Gastrocnemius medialis (tissue), 4 donors: ENCODE results near the gene PPP1R17. TPM values are rescaled to one million over a fixed set of nuclear protein-coding genes. Genes with fewer than 3 reads are reported as not detected.

ENCODE experiments used
- ATAC-seq, 2 donors: fragments of 150-250 bp; one replicate each; pipeline ENCODE4 v1.9.1; 2016
- DNase-seq, 2 donors: peaks; one replicate each; pipeline ENCODE4 v3.0.0-alpha.2; 2019
- H3K27ac ChIP-seq, 4 donors: fragments of 200-600 bp; sonication (generic); 1 replicate in 1 of 4; 2 replicates in 3 of 4; pipeline ENCODE4 v1.5.1; 2016 to 2018; ENCODE audit warnings: mild to moderate bottlenecking in 2 of 4, moderate library complexity in 1 of 4
- H3K27me3 ChIP-seq, 3 donors: fragments of 200-600 bp; sonication (generic) in 2 of 3; 1 replicate in 1 of 3; 2 replicates in 2 of 3; pipeline versions ENCODE4 v1.5.1 to v1.6.0; 2016 to 2019; ENCODE audit warnings: mild to moderate bottlenecking in 1 of 3, moderate library complexity in 1 of 3
- H3K36me3 ChIP-seq, 2 donors: fragments of 200-600 bp; sonication (generic) in 1 of 2; one replicate each; pipeline ENCODE4 v1.5.1; 2017 to 2018
- H3K4me1 ChIP-seq, 2 donors: fragments of 200-600 bp; sonication (generic) in 1 of 2; one replicate each; pipeline ENCODE4 v1.5.1; 2016 to 2017; ENCODE audit warnings: mild to moderate bottlenecking in 2 of 2
- H3K4me3 ChIP-seq, 4 donors: fragments of 200-600 bp; sonication (generic) in 3 of 4; 1 replicate in 1 of 4; 2 replicates in 3 of 4; pipeline ENCODE4 v1.5.1; 2016 to 2019; ENCODE audit warnings: mild to moderate bottlenecking in 2 of 4
- H3K9me3 ChIP-seq, 3 donors: fragments of 200-600 bp; sonication (generic) in 2 of 3; 1 replicate in 1 of 3; 2 replicates in 2 of 3; pipeline ENCODE4 v1.5.1; 2016 to 2019
- POLR2A ChIP-seq, 2 donors: fragments of 450-650 bp; IDR thresholded peaks; one replicate each; pipeline ENCODE4 v1.6.1; 2017; ENCODE audit warnings: antibody characterized with exemption in 2 of 2, mild to moderate bottlenecking in 2 of 2, moderate library complexity in 2 of 2
- in situ Hi-C, 4 donors: fragments of 200-750 bp; cut with MboI; loops; one replicate each; pipeline versions ENCODE4 v1.15.0 to v1.8.0; 2017; ENCODE audit warnings: low sequenced_read_pairs in 4 of 4
- intact Hi-C: fragments of 100-400 bp; cut with DNase I; formaldehyde crosslinking; loops from one replicate; pipeline ENCODE4 v1.15.1; 2023; ENCODE audit warnings: low total_unique reads
- total RNA-seq, 4 donors: library from RNA; depleted of rRNA; stranded (reverse); fragments of >200 nt; gene quantifications; one replicate each; pipeline versions ENCODE4 v1.1.0 to v1.2.3, GENCODE V29; 2016
- TF ChIP-seq, protein P1 (sequence below), 5 experiments: fragments of 450-650 bp in 3 of 5; fragments of 200-600 bp in 2 of 5; sonication (generic) in 2 of 5; IDR thresholded peaks in 4 of 5; conservative IDR thresholded peaks in 1 of 5; 1 replicate in 4 of 5; 2 replicates in 1 of 5; pipeline ENCODE4 v1.5.1; 2016 to 2019; ENCODE audit warnings: antibody characterized with exemption in 5 of 5, mild to moderate bottlenecking in 3 of 5, moderate library complexity in 3 of 5

PPP1R17 gene
- total RNA-seq, 4 donors from 2014 or later = not detected

DNA sequence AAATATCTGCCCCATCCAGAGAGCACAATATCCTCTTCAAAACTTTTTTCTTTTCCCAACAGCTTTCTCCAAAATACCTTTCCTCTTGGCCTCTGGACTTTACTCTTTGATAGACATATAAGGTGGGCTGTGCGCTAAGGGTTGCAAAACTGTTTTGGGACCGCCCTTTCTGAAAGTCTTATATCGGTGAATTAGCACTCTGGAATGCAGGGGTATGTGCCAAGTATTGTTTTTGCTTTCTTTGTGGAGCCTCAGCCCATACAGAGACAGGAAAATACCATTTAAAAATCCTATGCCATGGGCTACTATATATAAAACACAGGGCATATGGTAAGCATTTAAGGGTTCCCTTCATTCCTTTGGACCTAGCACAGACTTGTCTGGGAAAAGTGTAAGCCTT, 37.7 kb downstream of the PPP1R17 start:
- intact Hi-C loops = no loop called here

DNA sequence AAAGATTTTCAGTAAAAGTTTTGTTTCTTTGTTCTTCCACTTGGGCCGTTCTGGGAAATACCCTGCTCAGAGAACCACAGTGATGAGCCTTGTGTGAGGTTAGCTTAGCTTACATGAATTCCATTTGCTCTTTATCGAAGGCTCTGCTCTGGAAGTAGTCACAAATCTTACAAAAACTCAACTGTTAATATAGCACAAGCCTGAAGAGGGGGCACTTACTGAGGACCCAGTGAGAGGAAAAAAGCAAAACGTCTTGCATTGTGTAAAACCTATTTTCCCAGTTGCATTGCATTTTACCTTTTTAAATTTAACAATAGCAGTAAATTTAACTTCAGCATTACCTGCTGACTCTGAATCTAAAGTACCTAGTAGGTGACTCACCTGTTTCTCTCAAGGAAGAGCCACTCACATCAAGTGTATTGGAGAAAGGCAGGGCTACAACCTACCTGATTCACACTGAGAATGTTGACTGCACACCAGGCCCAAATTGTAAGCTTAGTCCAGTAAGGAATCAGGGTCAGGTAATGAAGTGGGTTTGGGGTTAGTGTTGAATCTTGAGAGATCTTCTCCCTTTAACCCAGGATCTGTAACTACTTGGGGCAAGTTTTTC, 42.3 kb downstream of the PPP1R17 start:
- Histone ChIP-seq H3K4me1 (no peaks in the 10 kb centered on the region), H3K36me3 (no peaks in the 10 kb centered on the region), H3K4me3 (no peak overlapping the region), H3K9me3 (no peaks in the 10 kb centered on the region), H3K27ac (no peak overlapping the region), H3K27me3 (no peaks in the 10 kb centered on the region)
- intact Hi-C loops (no loop called here), in situ Hi-C loops (loop anchor here in 3 of 4 donors (25.0 kb wide), 4 partner anchors 483 to 758 kb away; partner anchors contain the start of genes AVL9 (in 1 of the 3) and LSM5 (in 1 of the 3))
- DNase-seq (no peak), ATAC-seq (no peak)
- TF ChIP-seq, protein P1, sequence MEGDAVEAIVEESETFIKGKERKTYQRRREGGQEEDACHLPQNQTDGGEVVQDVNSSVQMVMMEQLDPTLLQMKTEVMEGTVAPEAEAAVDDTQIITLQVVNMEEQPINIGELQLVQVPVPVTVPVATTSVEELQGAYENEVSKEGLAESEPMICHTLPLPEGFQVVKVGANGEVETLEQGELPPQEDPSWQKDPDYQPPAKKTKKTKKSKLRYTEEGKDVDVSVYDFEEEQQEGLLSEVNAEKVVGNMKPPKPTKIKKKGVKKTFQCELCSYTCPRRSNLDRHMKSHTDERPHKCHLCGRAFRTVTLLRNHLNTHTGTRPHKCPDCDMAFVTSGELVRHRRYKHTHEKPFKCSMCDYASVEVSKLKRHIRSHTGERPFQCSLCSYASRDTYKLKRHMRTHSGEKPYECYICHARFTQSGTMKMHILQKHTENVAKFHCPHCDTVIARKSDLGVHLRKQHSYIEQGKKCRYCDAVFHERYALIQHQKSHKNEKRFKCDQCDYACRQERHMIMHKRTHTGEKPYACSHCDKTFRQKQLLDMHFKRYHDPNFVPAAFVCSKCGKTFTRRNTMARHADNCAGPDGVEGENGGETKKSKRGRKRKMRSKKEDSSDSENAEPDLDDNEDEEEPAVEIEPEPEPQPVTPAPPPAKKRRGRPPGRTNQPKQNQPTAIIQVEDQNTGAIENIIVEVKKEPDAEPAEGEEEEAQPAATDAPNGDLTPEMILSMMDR (IDR thresholded peaks at IDR 0.05 in 4 of 5, conservative IDR thresholded peaks at IDR 0.05 in 1 of 5) = no peak
- no peak for TF ChIP-seq POLR2A (IDR thresholded peaks at IDR 0.05)

More for the DNA sequence above, 37.7 kb downstream of the PPP1R17 start:
- Histone ChIP-seq H3K9me3 (no peaks in the 10 kb centered on the region), H3K27me3 (no peaks in the 10 kb centered on the region), H3K4me3 (no peak overlapping the region), H3K27ac (no peak overlapping the region), H3K36me3 (no peaks in the 10 kb centered on the region), H3K4me1 (no peaks in the 10 kb centered on the region)
- in situ Hi-C loops = loop anchor here in 3 of 4 donors (25.0 kb wide), 4 partner anchors 488 to 763 kb away; partner anchors contain the start of genes AVL9 (in 1 of the 3) and LSM5 (in 1 of the 3)
- ATAC-seq = no peak
- no peak for TF ChIP-seq POLR2A (IDR thresholded peaks at IDR 0.05)
- TF ChIP-seq, protein P1 (IDR thresholded peaks at IDR 0.05 in 4 of 5, conservative IDR thresholded peaks at IDR 0.05 in 1 of 5) = no peak
- DNase-seq = no peak

DNA sequence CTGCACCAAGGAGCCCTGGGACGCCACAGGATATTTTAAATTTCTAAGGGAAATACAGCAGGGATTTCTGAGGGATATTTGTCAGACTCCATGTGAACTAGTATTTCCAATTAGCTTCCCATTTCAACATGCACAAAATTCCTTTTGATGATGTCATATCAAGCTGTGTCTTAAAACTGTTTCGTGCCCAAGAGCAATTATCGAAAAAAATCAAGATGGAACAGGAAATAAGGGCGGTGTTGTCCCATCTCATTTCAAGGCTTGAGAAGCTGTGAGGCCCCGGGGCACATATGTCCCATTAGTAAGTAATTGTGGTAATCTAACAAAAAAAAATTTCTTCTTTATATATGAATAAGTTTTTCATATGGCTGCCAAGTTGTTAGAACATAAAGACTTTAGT, 47.4 kb downstream of the PPP1R17 start:
- no peak overlapping the region for H3K27ac ChIP-seq
- H3K36me3 ChIP-seq = no peaks in the 10 kb centered on the region
- intact Hi-C loops = loop anchor here (5.0 kb wide), 1 partner anchor 292 kb away; no protein-coding TSS in a partner anchor
- H3K4me1 ChIP-seq = no peaks in the 10 kb centered on the region
- no peak overlapping the region for H3K4me3 ChIP-seq
- ATAC-seq (no peak), DNase-seq (no peak)
- no peak for TF ChIP-seq POLR2A (IDR thresholded peaks at IDR 0.05)
- TF ChIP-seq, protein P1 (IDR thresholded peaks at IDR 0.05 in 4 of 5, conservative IDR thresholded peaks at IDR 0.05 in 1 of 5) = no peak
- H3K9me3 ChIP-seq = no peaks in the 10 kb centered on the region
- no peaks in the 10 kb centered on the region for H3K27me3 ChIP-seq
- in situ Hi-C loops = loop anchor here in 3 of 4 donors (25.0 kb wide), 4 partner anchors 478 to 753 kb away; partner anchors contain the start of genes AVL9 (in 1 of the 3) and LSM5 (in 1 of the 3)

DNA sequence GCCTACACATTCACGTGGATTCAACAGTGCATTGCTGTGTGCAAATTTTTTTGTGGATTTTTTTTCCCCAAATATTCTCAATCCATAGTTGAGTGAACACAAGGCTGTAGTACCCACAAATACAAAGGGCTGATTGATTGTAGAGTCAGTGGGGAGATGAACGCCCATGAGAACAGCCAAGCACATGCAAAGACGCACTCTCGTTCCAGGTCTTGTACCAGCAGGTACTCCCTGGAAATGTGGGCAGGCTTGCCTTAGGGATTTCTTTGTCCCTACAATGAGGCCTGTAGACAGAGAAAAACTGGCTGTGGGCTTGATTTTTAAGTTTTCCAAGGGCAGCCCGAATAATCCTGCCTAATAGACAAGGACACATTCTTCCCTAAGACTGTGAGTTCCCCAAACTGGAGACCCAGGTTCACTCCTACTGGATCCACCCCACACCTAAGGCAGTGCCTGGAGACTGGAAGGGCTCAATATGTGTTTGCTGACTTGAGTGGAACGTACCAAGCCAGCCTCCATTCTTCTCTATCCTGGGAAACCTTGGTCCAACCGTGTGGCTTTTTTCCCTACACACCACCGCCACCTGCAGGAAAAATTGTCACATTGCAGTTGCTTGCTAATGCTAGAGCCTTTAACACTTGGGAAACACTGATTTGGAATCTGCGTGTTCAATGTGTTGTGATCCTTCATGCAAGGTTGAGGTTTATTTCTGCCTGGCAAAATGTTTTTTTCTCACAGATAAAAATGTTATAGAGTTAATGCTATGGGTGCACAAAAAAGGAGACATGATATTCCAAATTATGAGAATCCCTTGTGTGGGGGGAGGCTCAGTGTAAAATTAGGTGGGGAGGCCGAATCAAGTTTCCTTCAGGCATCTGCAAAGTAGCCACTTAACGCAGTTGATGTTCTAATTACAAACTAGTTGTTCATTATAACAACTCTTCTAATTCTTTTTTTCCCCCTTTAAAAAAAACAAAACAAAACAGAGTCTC, 49.3 kb downstream of the PPP1R17 start:
- no peak overlapping the region for H3K27ac ChIP-seq

More for the DNA sequence above, 49.3 kb downstream of the PPP1R17 start:
- Histone ChIP-seq H3K36me3 (no peaks in the 10 kb centered on the region), H3K4me3 (no peak overlapping the region), H3K9me3 (no peaks in the 10 kb centered on the region), H3K4me1 (no peaks in the 10 kb centered on the region), H3K27me3 (no peaks in the 10 kb centered on the region)
- ATAC-seq (no peak), DNase-seq (no peak)
- intact Hi-C loops = no loop called here
- TF ChIP-seq, protein P1 (IDR thresholded peaks at IDR 0.05 in 4 of 5, conservative IDR thresholded peaks at IDR 0.05 in 1 of 5) = peak; percentile 12 to 63 (median 51)
- no peak for TF ChIP-seq POLR2A (IDR thresholded peaks at IDR 0.05)
- in situ Hi-C loops = loop anchor here in 3 of 4 donors (25.0 kb wide), 4 partner anchors 476 to 751 kb away; partner anchors contain the start of genes AVL9 (in 1 of the 3) and LSM5 (in 1 of the 3)
